HG02885 (cell line): ENCODE results near the gene POLE2.
A peak's percentile ranks its signal among the peaks of the same experiment; 100 is the strongest.
"Not testable (repeated sequence)": the region's sequence is repeated elsewhere in the genome, so short reads cannot be mapped to it uniquely, and the experiment has no call there.

Source experiments
- ATAC-seq: cut with Tn5 transposase; IDR thresholded peaks from one replicate; pipeline ENCODE4 v1.9.1; 2021; ENCODE audit warnings: mild to moderate bottlenecking; ENCODE audit not compliant: unreplicated experiment, poor library complexity

The POLE2 gene

DNA sequence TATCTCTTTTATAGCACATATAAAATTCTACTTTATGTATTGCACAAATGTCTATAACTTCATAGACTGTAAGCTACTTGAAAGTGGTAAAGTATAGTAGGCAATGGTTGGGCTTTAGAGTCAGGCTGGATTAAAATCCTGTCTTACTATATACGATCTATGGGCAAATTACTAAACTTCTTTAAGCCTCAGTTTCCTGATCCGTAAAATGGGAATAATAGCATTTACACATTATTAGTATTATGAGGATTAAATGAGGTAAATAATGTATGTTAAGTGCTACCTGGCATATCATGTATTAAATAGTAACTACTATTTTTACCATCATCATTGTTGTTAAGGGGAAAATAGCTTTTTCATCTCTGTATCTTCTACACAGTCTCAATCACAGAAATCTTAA is 14.4 kb downstream of the POLE2 start:
- no peak for ATAC-seq

DNA sequence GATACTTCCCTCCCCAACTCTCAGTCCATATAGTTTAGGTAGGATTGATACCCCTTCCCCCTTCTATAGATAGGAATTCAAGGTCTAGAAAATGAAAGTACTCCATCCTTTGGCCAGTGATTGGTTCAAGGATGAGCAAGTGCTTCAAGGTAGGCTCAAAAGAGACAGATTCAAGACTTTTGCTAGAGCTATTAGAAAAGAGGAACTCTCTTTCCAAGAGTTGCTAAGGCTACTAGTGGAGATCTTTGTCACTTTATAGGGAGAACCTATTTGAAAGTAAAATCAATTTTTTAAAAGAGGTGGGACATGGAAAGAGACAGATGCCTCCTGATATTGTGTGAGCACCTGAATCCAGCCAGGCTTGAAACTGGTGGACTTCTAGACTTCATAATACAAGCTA is 17.5 kb downstream of the POLE2 start:
- no peak for ATAC-seq

DNA sequence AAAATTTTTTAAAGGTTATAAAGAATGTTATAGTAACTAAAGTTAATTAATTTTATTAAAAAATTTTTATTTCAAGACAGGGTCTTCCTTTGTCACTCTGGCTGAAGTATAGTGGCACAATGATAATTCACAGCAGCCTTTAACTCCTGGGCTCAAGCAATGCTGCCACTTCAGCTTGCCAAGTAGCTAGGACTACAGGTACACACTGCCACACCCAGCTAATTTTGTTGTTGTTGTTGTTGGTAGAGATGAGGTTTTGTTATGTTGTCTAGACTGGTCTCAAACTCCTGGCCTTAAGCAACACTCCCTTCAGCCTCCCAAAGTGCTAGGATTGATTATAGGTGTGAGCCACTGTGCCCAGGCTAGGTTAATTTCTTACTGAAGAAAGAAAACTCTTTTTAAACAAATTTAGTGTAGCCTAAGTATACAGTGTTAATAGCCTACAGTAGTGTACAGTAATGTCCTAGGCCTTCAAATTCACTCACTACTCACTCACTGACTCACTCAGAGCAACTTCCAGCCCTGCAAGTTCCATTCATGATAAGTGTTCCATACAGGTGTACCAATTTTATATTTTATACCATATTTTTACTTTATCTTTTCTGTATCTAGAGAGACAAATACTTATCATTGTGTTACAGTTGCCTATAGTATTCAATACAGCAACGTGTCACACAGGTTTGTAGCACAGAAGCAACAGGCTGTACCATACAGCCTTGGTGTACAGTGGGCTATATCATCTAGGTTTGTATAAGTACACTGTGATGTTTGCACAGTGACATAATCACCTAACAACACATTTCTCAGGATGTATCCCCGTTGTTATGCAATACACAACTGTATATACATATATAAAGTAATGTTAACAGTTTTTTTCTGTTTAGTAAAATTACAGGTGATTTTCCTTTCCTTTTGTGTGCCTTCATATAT is 28.2 kb downstream of the POLE2 start:
- no peak for ATAC-seq

DNA sequence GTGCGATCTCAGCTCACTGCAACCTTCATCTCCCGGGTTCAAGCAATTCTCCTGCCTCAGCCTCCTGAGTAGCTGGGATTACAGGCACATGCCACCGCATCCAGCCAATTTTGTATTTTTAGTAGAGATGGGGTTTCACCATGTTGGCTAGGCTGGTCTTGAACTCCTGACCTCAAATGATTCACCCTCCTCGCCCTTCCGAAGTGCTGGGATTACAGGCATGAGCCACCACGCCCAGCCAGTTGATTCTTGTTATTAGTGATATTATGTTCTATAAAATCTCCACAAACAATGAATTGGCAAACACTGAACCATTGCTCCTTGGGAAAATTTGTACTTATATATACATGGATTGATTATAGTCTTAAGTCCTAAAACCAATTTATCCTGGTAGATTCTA is 30.5 kb downstream of the POLE2 start:
- not testable (repeated sequence) for ATAC-seq

DNA sequence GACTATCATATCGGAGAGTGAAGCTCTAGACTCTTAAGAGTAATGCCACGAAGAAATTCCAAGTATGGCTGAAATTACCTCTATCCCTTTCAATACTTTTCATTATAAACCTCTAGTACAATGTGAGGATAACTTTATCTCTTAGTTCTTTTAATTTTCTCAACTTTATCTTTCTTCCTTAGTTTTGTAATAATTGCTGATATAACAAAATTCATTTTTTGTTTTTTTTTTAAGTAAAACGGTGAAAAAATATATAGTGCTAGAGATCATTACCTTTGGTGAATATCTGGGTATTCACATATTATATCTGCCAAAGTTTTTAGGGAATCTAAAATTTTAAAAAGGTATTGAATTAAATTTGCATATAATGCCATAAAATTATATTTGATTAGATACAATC is 33.5 kb downstream of the POLE2 start:
- no peak for ATAC-seq

DNA sequence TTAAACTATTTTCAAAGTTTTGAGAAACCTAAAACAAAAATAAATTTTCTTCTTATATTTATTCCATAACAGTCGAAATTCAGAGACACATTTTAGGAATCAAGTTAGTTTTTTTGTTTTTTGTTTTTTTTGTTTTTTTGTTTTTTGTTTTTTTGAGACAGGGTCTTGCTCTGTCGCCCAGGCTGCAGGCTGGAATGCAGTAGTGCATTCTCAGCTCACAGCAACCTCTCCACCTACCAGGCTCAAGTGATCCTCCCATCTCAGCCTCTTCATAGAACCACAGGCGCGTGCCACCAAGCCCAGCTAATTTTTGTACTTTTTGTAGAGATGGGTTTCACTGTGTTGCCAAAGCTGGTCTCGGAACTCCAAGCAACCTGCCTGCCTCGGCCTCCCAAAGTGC is 34.5 kb downstream of the POLE2 start:
- ATAC-seq: no peak

DNA sequence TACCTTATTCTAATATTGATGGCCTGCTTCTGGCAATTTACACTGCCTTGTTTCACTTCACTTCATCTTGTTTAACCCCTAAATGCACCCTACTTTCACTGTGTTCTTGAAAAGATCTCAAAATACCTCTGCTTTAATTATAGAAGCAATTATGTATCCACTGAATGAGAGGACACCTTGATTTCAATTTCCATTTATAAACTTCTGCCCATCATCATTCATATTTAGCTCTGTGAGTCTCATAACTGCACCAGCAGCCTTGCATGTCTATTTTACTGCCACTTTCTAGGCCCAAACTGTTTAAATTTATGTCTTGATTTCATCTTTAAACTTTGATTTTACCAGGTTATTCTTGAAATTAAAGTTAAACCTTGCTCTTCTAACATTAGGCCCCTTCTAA is 45.9 kb downstream of the POLE2 start:
- ATAC-seq: peak; percentile 29

DNA sequence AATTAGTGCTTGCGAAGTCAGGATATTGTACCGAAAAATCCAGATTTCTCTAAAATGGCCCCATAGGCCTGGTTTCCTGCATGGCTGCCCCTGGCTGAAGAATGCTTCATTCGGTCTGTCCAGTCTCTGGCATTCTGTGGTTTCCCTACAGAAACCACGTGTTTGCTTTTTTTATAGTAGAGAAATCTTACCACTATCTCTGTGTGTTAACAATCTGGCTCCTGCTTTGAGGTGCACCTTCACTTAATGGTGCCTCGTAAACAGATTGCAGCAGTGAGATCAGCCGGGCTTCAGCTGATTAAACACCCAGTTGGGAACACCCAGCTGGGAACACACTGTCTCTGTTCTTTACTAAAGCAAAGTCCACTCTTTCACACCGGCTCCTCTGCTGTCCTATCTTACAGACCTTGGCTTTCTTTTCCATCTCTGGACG is 46.3 kb downstream of the POLE2 start:
- ATAC-seq: peak; percentile 50

DNA sequence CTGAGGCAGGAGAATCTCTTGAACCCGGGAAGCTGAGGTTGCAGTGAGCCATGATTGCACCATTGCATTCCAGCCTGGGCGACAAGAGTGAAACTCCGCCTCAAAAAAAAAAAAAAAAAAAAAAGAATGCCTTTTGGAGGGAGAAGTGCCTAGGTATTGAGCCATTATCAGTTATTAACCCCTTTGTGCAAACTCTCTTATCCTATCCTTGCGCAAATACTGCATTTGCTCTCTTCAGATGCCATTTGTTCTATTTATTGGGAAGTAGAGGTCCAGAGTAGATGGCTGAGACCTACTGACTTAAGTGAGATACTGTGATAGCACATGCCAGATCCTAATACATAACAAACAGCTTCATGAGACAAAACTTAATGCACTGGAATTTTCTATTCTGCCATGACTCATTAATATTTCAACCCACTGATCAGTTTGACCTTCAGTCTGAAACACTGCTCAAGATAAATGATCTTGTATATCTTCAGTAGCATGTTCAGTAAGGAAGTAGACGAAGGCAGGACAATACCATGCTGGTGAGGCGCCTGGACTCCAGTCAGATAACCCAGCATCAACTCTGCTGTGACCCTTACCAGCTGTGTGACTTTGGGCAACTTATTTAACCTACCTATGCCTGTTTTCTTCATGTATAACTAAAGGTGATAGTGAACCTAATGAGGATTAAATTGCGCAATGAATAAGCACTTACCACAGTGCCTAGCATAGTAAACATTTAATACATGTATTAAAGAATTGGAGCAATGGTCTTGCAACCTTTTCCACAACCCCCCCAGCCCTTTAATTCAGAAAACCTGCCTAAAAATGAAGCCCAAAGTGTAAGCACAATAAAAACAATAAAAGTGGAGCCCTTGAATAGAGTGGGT is 47.2 kb downstream of the POLE2 start:
- no peak for ATAC-seq

DNA sequence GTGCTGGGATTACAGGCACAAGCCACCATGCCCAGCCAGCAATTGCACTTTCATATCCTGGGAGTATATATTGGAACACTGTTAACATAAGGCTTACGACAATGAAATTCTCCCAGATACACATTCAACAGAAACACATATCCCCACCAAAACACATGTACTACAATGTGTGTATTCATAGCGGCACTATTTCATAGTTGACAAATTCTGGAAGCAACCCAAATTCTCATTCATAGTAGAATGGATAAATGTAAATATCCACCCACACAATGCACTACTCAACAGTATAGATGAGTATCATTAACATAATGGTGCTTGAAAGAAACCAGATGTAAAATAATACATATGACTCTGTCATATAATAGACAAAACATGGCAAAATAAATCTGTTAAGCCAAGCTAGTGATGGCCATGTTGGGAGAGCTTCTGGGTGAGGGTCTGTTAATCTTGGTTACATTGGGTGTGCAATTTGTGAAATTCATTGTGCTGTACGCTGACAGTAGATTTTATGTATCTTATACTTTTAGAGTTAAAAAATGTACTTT is 50.4 kb downstream of the POLE2 start:
- ATAC-seq: no peak

DNA sequence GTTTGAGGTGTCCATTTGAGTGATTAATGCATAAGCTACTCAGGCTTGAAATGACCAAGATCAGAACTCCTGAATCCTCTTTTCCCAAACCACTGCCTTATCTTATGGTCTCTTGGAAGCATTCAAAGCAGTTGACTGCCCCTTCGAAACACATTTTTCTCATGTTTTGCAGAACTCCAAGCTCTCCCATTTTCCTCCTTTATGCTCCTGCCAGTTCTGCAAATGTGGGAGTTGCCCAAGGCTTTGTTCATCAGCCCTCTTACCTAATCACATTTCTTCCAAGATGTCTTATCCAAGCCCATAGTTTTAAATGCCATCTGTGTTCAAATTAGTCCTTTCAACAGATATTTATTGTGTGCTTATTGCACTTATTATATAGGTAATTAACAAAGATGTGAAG is 51.1 kb downstream of the POLE2 start:
- ATAC-seq: no peak

DNA sequence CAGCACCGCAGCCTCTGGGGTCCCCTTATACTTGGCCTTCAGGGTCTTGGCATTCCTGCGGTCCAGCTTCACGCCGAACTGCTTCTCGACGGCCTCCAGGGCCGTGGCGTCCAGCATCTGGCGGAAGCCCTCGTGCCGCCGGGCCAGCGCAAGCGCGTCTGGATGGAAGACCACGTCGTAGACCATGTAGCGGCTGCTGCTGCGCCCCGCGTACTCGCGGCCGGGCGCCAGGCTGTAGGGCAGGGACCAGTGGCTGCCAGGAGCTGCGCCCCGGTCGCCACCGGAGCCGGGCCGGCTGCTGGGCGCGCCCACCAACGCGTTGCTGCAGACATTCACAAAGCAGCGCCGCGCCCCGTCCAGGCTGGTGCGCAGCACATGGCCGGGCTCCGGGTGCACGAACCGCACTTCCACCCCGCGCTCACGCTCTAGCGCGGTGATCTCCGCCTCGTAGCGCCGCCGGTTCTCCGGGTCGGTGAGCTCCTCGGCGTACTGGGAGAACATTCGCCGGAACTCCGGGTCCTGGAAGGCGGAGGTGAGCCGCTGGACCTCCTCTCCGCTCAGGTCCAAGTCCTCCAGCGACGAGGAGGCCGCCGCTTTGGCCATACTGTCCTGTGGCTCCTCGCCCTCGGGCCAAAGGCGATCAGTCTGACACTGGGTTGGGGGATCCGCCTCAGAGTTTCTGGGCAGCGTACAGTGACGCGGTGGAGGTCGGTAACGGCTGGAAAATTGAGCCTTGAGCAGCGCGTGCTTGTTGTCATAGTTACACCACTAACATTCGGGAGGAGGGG is 53.3 kb downstream of the POLE2 start, which contains the start of gene DNAAF2:
Gene DNAAF2, minus strand, starts transcription at position 698 of the 788 bp plus-strand sequence. Its CDS starts 95 bp downstream, at position 603.
- ATAC-seq: peak; percentile 32

DNA sequence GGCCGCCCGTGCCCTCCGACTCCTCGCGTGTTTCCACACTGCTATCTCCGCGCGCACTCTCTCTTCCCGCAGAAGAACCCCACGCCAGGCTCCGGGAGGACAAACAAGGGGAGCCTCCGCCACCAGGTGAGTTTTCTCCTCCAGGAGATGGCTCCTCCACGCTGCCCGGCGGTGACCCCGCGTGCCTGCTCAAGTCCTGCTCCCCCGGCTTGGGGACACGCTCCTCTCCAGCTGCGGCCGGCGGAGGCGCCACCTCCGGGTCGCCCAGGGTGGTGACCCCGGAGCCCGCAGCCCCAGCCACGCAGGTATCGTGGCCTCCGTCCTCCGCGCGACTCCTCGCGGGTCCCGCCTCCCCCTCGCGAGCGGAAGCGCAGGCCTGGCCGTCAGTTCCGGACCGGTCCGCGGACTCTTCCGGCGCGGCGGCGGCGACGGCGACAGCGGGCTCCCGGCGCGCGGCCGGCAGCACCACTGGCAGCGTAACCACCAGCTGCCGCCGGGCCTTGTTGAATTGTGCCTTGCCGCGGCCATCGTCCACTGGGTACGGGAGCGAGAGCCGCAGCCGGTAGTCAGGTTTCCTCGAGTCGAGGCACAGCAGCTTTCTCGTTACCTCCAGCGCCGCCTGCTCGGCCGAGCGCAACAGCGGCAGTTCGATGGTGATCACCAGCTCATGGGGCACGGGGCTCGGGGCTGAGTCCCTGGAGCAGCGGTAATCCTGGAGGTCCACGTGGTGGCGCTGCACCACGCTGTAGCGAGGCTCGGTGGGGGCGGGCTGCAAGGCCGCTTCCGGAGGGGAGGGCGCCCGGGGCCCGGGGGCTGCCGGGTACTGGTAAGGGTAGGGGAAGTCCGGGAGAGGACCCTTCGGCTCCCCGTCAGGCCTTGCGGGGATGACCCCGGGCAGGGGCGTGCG is 54.1 kb downstream of the POLE2 start:
- ATAC-seq: peak; percentile 77

DNA sequence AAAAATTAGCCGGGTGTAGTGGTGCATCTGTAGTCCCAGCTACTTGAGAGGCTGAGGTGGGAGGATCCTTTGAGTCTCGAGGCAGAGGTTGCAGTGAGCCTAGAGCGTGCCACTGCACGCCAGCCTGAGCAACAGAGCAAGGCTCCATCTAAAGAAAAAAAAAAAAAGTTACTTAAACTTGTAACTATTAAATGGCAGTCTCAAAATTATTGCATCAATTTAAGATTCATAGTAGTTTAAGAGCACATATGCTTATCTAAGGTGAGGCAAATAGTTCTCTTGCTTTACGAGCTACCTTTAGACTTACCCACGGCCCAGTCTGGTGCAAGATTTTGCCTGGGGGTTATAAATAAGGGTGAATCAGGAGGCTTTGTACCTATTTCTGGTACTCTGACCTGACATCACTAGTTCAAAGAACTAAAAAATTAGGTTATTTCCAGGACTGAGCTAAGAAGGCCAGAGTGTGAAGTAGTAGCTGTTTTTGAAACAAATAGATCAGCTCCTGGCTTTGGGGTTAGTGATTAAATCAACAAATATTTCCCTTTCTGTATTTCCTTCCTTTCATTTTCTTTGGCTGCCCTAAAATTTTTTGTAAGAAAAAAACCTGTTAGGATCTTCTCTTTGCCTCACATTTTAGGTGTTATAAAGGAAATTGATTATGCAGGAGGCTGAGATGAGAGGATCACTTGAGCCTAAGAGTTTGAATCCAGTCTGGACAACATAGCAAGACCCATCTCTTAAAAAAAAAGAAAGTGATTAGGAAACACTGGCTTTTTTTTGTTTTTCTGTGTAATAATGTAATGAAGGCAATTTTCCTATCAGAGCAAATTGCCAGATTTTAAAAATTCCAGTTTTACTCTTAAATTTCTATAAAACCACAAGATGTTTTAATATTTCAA is 63.8 kb downstream of the POLE2 start:
- no peak for ATAC-seq

DNA sequence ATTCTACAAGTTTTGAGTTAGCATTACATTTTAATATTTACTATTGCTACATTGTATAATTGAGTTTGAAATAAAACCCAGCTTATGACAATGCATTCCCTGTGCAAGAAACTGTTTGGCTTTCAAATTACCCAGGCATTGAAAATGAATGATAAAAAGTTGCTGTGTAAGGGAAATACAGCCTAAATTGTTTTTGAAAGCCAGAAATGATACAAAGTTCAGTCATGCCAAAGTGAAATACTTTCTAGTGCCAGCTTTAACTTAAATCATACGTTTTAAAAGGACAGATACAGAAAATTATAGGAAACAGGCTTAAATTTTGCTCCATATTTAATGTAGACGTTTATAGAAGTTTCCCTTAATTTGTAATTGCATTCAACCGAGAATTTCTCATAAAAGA is 64.6 kb downstream of the POLE2 start:
- no peak for ATAC-seq

DNA sequence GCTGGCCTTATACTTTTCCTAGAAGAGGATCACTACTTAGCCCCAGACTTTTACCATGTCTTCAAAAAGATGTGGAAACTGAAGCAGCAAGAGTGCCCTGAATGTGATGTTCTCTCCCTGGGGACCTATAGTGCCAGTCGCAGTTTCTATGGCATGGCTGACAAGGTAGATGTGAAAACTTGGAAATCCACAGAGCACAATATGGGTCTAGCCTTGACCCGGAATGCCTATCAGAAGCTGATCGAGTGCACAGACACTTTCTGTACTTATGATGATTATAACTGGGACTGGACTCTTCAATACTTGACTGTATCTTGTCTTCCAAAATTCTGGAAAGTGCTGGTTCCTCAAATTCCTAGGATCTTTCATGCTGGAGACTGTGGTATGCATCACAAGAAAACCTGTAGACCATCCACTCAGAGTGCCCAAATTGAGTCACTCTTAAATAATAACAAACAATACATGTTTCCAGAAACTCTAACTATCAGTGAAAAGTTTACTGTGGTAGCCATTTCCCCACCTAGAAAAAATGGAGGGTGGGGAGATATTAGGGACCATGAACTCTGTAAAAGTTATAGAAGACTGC is 65.9 kb downstream of the POLE2 start:
- ATAC-seq: no peak

DNA sequence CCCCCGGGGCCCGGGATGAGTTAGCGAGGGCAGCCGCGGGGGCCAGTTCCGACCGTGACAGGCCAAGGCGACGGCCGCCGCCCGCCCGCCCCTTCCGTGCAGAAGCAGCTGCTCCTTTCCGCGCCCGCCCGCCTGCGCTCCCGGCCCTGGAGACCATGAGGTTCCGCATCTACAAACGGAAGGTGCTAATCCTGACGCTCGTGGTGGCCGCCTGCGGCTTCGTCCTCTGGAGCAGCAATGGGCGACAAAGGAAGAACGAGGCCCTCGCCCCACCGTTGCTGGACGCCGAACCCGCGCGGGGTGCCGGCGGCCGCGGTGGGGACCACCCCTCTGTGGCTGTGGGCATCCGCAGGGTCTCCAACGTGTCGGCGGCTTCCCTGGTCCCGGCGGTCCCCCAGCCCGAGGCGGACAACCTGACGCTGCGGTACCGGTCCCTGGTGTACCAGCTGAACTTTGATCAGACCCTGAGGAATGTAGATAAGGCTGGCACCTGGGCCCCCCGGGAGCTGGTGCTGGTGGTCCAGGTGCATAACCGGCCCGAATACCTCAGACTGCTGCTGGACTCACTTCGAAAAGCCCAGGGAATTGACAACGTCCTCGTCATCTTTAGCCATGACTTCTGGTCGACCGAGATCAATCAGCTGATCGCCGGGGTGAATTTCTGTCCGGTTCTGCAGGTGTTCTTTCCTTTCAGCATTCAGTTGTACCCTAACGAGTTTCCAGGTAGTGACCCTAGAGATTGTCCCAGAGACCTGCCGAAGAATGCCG is 66.7 kb downstream of the POLE2 start:
- peak; percentile 31 for ATAC-seq
